ENCODE measurements around the gene SOD3.

Gene SOD3

DNA sequence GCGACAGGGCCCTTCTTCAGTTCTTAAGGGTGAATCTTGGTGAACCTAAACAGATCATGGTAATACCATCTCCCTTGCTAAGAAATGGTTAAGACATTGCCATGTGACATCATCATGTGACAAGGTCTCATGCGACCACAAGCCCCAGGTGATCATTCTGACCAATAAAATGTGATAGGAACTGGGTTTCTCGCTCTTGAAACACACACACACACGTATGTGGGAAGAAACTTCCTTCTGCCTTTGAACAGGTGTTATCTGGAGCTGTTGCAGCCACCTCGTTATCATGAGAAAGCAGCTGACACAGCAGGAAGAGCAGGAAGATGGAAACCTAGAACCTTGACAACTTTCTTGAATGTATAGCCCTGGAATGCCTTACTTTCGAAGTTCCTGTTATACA lies 10.2 kb downstream of the SOD3 start:
- no peak for DNase-seq

DNA sequence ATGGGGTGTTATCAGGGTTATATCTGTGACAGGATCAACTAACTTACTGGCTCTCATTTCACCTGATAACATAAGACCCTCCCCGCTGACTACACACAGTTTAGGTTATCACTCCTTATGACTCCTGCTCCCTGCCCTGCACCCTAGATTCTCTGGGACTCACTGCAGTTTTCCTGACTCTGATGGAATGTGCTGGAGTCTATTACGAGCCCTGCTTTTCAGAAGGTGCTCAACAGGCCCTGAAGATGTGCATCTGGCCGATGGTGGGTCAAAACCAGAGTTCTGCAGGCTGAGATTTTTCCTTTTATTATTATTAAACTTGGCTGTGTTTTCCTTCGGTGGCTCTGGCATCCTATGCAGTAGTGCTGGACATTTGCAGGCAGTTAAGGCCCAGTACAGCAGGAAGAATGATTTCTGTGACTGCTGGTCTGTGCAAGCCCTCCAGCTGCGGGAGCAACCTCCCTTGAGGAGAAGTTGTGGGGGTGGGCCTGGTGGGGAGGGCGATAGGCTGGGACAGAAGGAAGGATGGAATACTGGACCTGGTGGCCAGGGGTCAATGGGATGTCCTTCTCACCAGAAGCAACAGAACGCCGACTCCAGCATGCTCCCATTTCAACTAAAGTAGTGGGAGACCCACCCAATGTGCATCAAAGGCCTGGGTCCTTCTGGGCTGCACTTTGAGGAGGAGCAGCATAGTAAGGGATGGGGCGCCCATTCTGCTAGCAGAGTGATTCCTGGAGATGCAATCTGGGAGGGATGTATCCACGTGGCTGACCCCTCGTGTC lies 11.0 kb downstream of the SOD3 start:
- no peak for DNase-seq

DNA sequence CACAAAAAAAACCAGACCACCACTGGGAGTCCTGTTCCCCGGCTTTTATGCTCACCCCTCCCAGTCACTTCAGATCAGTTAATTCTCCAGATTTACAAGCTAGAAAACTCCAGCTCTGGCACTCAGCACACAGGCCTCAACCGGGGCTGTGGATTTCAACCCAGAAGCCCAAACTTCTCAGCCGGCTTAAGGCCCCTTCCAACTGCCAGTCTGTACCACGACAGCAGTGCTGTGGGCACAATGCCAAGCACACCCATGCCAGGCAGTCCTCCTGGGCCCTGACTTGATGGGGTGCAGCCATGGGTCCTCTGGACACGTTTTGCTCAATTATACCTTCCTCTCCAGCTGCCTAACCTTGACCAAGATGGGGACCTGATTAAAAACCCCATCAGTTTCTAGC lies 12.2 kb downstream of the SOD3 start:
- DNase-seq: no peak

DNA sequence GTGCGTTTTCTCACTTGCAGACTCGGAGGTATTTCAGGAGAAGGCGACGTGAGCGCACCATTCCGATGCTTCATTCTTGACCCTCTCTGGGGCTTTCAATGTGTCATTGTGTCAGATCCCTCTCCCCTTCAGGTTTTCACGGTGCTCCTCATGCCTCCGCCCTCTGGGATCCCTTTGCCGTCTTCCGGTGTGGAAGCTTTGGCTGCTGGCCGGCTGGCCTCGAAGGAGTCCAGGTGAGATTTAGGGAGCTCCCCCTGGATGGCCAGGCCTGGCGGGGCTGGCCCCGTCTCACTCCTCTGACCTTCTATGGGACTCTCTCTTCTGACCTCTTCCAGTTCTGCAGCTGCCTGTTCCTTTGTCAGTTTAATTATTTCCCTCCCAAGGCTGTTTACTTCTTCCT lies 12.9 kb downstream of the SOD3 start:
- DNase-seq: no peak

DNA sequence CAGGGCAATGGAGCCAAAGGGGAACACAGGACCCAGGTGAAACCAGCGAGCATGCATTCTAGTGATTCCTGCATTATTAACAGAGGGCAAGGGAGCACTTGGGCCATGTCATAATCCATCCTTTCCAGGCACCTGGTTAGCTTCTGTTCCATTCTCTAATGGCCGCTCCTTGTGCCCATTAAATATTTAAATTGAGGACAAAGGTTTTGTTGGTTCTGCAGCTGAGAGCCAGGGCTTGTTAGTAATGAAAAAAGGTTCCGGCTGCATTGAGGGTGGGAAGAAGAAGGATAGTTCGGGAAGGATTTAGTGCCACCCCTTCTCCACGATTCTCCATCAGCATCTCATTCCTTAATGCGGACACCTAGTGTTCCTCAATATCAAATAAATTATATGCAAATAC lies 13.6 kb downstream of the SOD3 start:
- no peak for DNase-seq

DNA sequence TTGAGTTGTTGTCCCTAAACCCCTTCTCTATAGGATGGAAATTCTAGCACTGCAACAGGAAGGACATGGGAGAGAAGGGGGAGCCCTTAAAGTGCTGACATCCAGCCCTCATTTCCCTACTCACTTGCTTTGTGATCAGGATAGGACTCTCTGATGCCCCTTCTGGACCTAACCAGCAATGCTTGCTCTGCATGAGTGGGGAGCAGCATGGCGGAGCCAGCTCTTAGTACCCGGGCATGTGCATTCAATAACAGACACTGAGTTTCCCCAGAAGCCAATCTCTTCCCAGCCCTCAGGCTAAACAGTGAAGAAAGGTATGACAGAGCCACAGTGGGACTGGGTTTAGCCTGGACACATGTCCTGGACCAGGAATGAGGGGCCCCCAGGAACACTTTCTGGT lies 14.0 kb downstream of the SOD3 start:
- DNase-seq: no peak

DNA sequence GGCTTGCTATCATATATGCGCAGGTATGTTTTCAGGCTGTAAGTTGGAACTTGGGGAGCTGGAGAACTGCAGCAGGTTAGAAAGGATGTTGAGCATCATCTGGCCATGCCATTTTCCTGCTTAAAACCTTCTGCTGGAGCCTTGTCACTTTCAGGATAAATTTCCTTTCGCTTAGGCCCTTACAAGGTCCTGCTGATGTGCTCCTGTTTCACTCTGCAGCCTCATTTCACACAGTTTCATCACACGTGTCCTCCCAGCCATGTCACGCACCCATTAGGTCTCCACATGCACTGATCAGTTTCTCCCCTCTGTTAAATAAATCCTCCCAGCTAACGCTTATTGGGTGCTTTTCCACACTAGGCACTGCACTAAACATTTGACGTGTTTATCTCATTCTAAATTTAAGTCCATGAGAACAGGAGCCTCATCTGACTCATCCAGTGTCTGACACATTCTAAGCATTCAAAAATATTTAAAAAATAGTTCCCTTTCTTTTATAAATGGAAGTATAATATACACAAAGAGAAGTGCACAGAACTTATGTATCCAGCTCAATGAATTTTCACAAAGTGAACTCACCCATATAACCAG lies 14.5 kb downstream of the SOD3 start:
- DNase-seq: no peak

DNA sequence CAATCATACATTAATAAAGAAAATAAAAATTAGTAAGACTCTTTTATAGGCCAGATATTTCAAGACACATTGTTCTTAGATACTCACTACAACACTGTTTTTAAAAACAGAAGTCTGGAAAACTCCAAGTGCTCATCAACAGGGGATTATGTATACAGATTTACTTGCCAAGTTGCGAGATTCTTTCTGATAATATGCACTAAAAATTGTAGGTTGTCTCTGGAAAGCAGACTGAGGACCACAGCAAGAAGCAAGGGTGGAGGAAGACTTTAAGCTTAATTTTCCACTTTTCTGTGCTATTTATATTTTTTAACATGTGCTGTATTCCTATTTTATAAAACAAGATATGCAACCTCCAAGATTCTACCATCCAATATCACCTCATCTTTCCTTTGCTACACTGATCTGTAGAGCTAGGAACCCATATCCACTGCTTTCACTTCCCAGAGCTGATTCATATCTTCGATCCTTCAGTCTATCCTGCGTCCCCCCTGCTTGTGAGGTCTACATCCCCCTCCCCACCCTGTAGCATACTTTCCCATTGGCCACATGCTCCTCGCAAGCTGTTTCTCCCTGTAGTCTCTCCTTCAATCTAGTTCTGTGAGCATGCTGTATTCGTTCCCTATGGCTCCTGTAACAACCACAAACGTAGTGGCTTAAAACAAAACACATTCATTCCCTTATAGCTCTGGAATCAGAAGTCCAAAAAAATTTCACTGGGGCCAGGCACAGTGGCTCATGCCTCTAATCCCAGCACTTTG lies 15.7 kb downstream of the SOD3 start:
- no peak for DNase-seq

DNA sequence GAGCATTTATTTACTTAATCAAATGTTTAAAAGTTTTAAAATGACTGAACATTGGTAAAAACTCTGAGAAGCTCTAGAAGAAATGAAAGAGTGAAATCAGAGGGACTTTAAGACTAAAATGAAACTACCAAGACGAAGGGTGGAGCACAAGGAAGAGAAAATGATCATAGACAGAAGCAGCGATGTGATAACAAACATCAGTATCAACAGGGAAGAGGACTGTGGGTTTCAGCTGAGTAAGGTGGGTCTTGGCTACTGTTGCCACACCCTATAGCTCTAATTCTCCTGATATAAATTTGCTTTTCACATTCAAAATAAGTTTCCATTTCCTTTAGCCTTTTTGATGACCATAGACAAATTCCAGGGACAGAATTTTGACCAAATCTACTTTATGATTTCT lies 18.4 kb downstream of the SOD3 start:
- DNase-seq: no peak

DNA sequence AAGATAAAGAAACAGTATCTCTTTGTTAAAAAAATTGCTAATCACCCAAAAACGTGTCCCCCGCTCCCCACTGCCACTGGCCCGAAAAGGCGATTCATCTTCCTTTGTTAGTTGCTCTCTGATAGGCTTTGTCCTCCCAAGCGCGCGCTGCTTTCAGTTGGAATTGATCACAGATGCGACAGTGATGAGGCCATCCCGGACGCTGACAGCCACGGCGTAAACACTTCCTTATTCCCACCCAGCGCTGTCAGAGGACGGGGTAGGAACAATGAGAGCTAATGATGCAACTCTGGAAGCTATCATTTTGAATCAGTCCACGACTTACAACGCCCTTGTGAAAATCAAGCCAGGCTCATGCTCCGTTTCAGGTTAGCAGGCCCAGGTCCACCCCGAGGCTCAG lies 21.4 kb downstream of the SOD3 start:
- DNase-seq: no peak

DNA sequence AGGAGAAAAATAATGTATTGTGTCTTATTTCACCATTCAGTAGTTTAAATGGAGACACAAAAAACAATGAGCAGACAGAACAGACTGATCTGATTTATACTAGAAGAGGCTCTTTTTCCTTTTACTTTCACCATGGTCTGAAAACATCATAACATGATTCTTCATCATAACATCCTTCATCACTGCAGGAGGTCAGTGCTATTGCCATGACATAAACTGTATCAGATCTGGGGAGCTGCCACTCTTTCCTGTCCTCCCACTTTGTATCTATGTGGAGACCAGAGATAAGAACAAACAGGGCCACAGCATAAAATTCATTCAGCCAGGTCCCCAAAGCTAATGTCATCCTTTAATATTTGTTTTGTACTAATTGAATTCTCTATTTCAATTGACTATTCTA lies 25.2 kb downstream of the SOD3 start:
- no peak for DNase-seq

DNA sequence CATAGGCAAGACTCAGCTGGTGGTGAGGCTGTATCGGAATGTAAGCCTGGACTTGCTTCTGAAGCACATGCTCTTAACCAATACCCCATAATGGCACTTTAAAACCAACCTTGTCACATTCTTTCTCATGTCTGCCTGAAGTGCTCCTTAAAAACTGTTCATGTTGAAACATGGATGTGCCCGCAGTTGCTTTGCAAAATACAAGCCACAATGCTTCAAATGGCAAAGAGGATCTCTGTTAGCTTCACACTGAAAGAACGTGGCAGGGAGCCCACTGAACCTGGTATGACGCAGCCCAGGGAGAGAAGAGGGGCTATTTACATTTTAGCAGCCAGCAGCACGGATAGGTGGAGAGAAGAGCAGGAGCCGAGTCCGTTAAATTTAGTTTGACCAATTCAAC lies 29.3 kb downstream of the SOD3 start:
- DNase-seq: no peak

DNA sequence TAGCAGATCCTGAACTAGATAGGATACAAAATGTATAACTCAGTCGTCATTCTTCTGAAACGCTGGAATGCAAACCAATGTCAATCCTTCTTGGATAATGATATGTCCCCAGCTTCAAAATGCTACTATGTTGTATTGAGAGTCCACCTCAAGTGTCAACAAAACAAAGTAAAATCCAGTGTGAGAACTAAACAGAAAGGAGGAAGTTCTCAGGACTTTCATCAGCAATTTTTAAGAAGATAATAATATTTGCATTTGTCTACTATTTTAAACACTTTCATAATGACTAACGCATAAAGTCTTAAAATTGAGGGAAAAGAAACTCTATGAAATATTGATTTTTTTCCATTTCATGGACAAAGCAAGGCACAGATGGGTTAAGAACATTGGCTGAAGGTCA lies 36.3 kb downstream of the SOD3 start:
- DNase-seq: no peak

DNA sequence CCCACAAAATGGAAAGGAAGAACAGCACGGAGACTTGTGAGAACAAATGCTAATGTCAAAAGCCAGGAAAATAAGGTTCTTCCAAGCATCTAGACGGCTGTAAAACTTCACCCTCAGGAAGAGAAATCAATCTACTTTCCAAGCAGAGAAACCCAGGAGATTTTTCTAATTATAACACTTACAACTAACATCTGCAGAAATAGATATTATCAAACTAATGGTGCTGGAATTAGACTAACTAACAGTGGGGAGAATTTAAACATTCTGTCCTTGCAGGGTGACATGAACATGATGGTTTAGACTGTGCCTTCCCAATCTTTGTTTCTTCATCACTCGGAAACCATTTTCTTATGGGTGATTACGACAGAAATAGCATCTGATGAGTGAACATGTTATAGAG lies 40.3 kb downstream of the SOD3 start:
- DNase-seq: no peak

DNA sequence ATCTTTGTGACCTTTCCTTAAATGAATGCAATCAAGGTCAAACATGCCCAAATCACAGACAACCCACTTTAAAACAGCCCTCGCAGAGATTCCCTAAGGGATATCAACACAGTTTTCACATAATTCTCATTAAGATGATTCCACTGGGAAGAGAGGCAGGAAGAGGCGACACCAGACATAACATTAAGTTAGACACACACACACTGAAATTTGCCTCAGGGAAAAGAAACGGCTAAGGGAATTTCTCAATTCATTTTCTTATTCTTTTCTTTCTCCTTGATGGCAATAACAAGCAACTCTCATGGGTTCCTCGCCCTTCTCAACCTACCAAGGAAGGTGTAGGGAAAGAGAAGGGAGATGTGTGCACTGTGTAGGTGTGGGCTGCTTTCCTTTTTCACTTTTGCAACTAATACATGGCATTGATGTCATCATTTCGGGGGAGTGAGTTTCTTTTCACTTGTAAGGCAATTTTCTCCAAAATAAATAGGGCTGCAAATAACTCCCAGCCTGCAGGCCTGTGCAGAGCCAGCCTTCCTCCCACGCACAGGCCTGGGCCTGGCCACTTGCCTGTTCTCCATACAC lies 41.4 kb downstream of the SOD3 start:
- no peak for DNase-seq

DNA sequence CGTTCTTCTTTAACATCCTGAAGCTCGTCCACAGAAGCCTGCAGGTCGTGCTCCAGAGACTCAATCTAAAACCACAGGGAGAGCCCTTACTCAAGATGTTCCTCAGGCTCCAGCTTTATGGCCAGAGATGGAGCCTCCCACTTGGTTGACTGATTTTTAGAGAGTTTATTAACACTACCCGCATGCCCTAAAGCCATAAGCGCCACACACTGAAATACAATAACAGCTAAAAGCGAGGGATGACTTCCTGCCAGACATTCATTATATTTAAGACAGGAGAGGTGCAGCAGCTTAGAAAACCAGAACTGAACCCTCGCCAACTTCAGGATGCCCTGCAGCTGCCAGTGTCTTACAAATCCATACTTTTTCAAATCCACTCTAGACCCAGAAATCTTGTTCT lies 42.0 kb downstream of the SOD3 start:
- DNase-seq: no peak

DNA sequence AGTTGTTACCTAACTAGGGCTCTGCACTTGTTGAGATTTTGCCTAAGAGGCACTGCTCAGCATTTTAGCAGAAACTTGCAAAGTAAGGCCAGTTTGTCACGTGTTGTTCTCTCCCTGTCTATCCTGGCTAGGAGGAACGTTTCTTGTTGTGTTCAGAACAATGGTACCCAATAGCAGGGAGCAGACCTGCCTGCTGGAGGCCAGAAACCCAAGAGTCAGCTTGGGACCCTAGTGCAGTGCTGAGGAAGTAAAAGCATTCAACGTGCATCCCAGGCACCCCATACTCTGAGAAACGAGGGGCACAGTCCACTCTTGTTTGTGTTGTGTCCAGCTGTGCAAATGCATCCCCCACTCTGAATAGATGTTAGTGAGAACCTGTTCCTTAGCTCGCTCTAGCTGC lies 42.4 kb downstream of the SOD3 start:
- DNase-seq: no peak

DNA sequence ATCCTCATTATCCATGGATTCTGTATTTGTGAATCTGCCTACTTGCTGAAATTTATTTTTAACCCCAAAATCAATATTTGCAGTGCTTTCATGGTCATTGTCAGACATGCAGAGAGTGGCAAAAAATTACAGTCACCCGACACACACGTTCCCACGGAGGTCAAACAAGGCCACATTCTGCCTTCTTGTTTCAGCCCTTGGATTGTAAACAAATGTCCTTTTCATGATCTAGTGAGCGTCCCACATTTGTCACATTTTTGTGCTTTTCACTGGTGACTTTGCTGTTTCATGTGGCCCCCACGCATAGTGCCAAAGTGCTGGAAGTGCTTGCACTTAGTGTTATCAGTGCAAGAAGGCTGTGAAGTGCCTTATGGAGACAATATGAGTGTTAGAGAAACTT lies 45.0 kb downstream of the SOD3 start:
- DNase-seq: no peak

DNA sequence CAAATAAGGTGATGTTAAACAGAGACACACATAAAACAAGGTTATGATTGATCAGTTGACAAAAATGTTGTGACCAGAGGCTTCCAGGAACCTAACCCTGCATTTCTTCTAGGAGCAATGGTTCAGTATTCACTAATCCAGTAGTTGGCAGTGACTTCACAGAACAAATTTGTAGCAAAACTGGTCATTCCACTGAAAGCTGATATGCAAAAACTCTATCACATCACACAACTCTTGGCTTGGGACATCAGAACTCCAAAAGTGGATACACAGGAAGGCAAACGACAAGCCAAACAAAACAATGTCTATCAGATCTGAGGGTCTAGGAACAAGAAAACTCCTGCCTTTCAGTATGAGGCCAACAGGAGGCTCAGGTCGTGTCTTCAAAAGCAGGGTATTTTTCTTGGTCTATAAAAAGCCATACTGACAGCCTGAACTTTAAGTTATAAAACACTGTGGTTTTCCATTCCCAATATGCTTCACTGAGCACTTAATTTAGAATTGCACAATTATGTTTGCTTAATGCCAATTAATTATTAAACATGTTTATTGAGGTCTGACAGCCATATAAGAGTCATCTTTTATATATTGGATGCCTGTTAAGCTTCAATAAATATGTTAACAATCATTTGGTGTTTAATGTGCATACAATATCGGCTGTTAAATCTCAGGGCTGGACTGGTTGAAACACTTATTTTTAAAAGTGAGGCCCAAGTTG lies 45.6 kb downstream of the SOD3 start:
- DNase-seq: no peak

DNA sequence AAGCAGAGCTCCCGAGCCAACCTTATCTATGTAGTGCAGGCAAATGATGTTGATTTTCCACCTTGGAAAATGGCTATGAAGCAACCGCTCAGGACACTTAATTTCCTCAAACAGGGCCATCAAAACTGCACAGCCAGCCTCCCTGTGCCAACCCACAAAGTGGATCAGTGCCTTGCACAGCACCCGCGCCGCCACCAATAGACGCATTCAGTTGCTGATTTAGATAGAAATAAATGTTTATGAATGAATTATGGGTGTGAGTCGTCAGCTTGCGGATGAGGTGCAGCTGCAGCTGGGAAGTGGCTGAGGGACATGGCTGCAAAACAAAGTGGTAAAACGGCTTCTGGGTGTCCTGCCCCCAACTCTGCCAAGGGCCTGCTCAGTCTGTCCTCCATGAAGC lies 47.0 kb downstream of the SOD3 start:
- DNase-seq: no peak

DNA sequence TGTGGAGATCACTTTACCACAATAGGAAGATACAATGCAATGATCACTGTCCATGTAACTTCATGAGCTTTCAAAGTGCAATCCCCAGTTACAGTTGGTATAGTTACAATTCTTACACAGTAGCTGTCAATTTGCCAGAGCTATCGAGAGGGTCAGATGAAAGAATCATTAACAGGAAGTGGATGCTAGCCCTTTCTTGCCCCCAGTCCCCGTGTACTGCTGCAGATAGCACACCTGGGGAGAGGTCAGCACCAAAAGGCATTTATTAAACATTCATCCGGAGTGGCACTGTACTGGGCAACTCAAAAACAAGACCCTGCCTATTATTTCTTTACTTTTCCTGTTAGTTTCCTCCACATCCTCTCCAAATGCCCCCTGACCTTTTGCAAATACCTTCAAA lies 47.7 kb downstream of the SOD3 start:
- DNase-seq: no peak

DNA sequence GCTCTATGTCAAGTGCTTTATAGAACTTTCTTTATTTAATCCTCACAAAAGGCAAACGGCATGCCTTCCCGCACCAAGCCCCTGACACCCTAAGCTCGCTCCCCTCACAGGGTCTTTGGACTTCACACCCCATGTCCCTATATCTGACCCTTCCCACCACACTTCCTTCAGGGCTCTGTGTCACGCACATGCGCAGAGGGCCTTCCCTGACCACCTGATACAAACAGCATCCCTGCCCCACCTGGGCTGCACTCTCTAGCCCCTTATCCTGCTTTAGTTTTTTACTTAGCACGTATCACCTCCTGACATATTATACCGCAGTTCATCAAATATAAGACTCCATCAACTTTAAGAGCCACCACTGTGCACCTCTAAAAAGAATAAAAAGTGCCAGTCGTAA lies 49.8 kb downstream of the SOD3 start:
- DNase-seq: no peak

DNA sequence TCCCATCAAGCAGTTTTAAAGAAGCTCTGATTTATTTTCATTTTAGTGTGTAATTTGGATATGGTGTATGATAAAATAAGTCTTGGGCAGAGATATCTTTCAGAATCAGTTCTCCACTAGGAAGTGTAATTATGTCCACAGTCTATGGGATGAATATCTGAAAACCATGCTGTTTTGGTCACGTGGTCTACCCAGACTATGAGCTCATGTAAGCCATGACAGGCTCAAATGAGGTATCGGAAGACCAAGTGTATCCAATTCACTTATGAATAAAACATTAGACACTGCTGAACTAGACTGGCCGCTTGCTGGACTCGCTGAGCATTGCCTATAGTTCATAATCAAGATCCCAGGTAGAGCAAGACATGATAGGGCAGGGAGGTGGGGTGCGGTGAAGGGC lies 50.5 kb downstream of the SOD3 start:
- no peak for DNase-seq
